Endodermal cell (in vitro differentiated cells): ENCODE measurements around the gene OS9. TPM values are rescaled to one million over a fixed set of nuclear protein-coding genes. Genes with fewer than 3 reads are reported as not detected.
A peak's percentile ranks its signal among the peaks of the same experiment; 100 is the strongest.

Experiments used
- DNase-seq: peaks from one replicate; pipeline ENCODE4 v3.0.0-alpha.2; 2017
- H3K27ac ChIP-seq: 2 replicates; pipeline ENCODE4 v1.5.1; 2013; ENCODE audit warnings: mild to moderate bottlenecking, low read depth, low read length, moderate library complexity
- H3K27me3 ChIP-seq: 2 replicates; pipeline ENCODE4 v1.6.1; 2013; ENCODE audit warnings: mild to moderate bottlenecking, low read length, moderate library complexity; ENCODE audit not compliant: insufficient read depth, control insufficient read depth, poor library complexity, severe bottlenecking
- H3K36me3 ChIP-seq: 2 replicates; pipeline ENCODE4 v1.7.0; 2013; ENCODE audit warnings: mild to moderate bottlenecking, low read length, moderate library complexity; ENCODE audit not compliant: control insufficient read depth, insufficient read depth
- H3K4me1 ChIP-seq: one replicate; pipeline ENCODE4 v1.7.0; 2013; ENCODE audit warnings: low read length; ENCODE audit not compliant: control insufficient read depth, insufficient read depth
- H3K4me3 ChIP-seq: 2 replicates; pipeline ENCODE4 v1.5.1; 2013; ENCODE audit warnings: mild to moderate bottlenecking, low read length, moderate library complexity
- H3K9ac ChIP-seq: 2 replicates; pipeline ENCODE4 v1.6.1; 2013; ENCODE audit warnings: mild to moderate bottlenecking, low read length, moderate library complexity; ENCODE audit not compliant: poor library complexity, severe bottlenecking; ENCODE audit errors: extremely low read depth
- H3K9me3 ChIP-seq: 2 replicates; pipeline ENCODE4 v1.6.1; 2013; ENCODE audit warnings: mild to moderate bottlenecking, low read length, moderate library complexity; ENCODE audit not compliant: control insufficient read depth
- H3K27ac Mint-ChIP-seq: 2 replicates; pipeline ENCODE4 v1.8.0; 2020; ENCODE audit warnings: mixed read lengths
- H3K27me3 Mint-ChIP-seq: 2 replicates; pipeline ENCODE4 v1.8.0; 2021; ENCODE audit warnings: mild to moderate bottlenecking, mixed read lengths; ENCODE audit not compliant: insufficient read depth
- H3K36me3 Mint-ChIP-seq: 2 replicates; pipeline ENCODE4 v1.8.0; 2020; ENCODE audit warnings: low read depth, mixed read lengths
- H3K4me1 Mint-ChIP-seq: 2 replicates; pipeline ENCODE4 v1.8.0; 2020; ENCODE audit warnings: mixed read lengths
- H3K4me3 Mint-ChIP-seq: 2 replicates; pipeline ENCODE4 v1.8.0; 2020; ENCODE audit warnings: mild to moderate bottlenecking, moderate library complexity, mixed read lengths
- H3K9me3 Mint-ChIP-seq: 2 replicates; pipeline ENCODE4 v1.8.0; 2020; ENCODE audit warnings: mild to moderate bottlenecking, mixed read lengths
- WGBS, 2 experiments: methylation state at CpG; one replicate each; pipeline versions ENCODE4 v1.1.5 to v1.1.7; 2013; ENCODE audit warnings: missing lambda C conversion rate in 2 of 2, mixed read lengths in 1 of 2; ENCODE audit not compliant: insufficient coverage in 1 of 2, insufficient read length in 1 of 2; 5-methylcytosine and 5-hydroxymethylcytosine counted together
- total RNA-seq, 2 donors: library from RNA; stranded (reverse); fragmentation: NEBNext Ultra II Directional in 1 of 2; extraction: Animal tissue kit (Norgen Biotek cat#: 25700) in 1 of 2; gene quantifications; 2 replicates in 1 of 2; 3 replicates in 1 of 2; pipeline ENCODE4 v1.2.1, GENCODE V29; 2021
- TF ChIP-seq, protein P1 (sequence below): fragments of 200-600 bp; sonication (generic); conservative IDR thresholded peaks from 2 replicates; pipeline ENCODE4 v1.5.0; 2021; ENCODE audit warnings: antibody characterized with exemption, mild to moderate bottlenecking

Gene OS9
- total RNA-seq, 2 donors from 2014 or later: 108 to 142 TPM

DNA sequence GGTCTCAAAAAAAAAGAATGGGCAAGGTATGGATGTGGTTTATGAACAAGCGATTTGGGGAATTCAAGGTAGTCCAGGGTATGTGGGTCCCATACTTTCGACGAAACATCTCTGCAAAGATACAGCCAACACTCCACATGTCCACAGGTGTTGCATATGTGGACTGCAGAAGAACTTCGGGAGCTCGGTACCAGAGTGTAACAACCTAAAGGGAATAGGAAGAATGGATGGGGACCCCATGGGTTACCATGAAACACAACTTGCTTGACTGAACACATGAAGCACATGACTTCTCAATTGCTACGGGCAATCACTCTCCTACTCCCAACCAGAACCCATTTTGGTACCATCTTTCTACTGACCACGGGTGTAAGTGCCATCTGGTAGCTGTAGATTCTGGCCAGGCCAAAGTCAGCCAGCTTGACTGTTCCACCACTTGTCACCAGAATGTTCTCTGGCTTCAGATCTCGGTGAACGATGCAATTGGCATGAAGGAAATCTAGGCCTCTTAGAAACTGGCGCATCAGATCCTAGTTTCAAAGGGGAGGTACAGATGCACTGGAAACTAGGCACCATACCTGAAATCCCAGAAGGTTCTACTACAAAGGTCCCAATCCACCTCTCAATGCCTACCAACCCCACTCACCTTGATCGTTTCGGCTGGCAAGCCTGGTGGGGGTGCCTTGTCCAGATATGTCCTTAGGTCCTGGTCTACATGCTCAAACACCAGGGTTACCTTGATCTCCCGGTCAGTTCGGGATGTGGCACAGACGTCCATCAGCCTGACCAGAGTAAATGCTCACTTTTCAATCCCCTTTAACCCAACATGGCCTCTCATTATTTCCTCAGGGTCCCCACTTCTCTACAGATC lies 56.9 kb downstream of the OS9 start:
- H3K4me1 ChIP-seq: peaks cover 5% of the 10 kb centered on the region
- DNase-seq: no peak
- H3K9me3 ChIP-seq: no peaks in the 10 kb centered on the region
- 89 to 95% methylated on average over 14 to 15 of the region's 15 CpGs for WGBS, 2 experiments
- no peak overlapping the region for H3K27ac ChIP-seq
- H3K27ac Mint-ChIP-seq: peak overlapping the region; percentile 98
- peaks cover 31% of the 10 kb centered on the region for H3K4me1 Mint-ChIP-seq
- TF ChIP-seq, protein P1, sequence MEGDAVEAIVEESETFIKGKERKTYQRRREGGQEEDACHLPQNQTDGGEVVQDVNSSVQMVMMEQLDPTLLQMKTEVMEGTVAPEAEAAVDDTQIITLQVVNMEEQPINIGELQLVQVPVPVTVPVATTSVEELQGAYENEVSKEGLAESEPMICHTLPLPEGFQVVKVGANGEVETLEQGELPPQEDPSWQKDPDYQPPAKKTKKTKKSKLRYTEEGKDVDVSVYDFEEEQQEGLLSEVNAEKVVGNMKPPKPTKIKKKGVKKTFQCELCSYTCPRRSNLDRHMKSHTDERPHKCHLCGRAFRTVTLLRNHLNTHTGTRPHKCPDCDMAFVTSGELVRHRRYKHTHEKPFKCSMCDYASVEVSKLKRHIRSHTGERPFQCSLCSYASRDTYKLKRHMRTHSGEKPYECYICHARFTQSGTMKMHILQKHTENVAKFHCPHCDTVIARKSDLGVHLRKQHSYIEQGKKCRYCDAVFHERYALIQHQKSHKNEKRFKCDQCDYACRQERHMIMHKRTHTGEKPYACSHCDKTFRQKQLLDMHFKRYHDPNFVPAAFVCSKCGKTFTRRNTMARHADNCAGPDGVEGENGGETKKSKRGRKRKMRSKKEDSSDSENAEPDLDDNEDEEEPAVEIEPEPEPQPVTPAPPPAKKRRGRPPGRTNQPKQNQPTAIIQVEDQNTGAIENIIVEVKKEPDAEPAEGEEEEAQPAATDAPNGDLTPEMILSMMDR: no peak
- H3K36me3 ChIP-seq: peaks cover 50% of the 10 kb centered on the region
- H3K9ac ChIP-seq: peak overlapping the region; percentile 97
- H3K36me3 Mint-ChIP-seq: peaks cover 50% of the 10 kb centered on the region
- H3K4me3 Mint-ChIP-seq: peak overlapping the region; percentile 96
- H3K27me3 ChIP-seq: peaks cover 14% of the 10 kb centered on the region
- peak overlapping the region; percentile 98 for H3K4me3 ChIP-seq
- H3K27me3 Mint-ChIP-seq: peaks cover 19% of the 10 kb centered on the region
- H3K9me3 Mint-ChIP-seq: no peaks in the 10 kb centered on the region

DNA sequence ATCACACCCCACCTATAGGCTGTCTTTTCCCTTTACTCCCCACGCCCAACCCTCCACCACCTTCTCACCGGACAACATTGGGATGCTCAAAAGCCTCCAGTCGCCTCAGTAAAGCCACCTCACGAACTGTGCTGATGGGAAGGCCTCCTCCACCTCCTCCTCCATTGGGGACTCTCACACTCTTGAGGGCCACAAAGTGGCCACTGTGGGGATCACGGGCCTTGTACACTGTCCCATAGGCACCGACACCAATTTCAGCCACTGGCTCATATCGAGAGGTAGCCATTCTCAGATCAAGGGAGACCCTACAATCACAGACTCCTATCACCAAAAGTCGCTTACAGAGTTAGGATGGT lies 57.5 kb downstream of the OS9 start:
- TF ChIP-seq, protein P1: no peak
- Mint-ChIP-seq H3K36me3 (peaks cover 46% of the 10 kb centered on the region), H3K27me3 (peaks cover 26% of the 10 kb centered on the region), H3K9me3 (no peaks in the 10 kb centered on the region), H3K4me3 (peak overlapping the region; percentile 96), H3K4me1 (peaks cover 34% of the 10 kb centered on the region), H3K27ac (peak overlapping the region; percentile 98)
- WGBS, 2 experiments: 13 to 20% methylated on average over 4 to 8 of the region's 8 CpGs
- H3K9me3 ChIP-seq: no peaks in the 10 kb centered on the region
- H3K36me3 ChIP-seq: peaks cover 46% of the 10 kb centered on the region
- H3K4me3 ChIP-seq: peak overlapping the region; percentile 98
- no peak overlapping the region for H3K27ac ChIP-seq
- DNase-seq: no peak
- H3K4me1 ChIP-seq: peaks cover 5% of the 10 kb centered on the region
- peaks cover 20% of the 10 kb centered on the region for H3K27me3 ChIP-seq
- H3K9ac ChIP-seq: peak overlapping the region; percentile 97

DNA sequence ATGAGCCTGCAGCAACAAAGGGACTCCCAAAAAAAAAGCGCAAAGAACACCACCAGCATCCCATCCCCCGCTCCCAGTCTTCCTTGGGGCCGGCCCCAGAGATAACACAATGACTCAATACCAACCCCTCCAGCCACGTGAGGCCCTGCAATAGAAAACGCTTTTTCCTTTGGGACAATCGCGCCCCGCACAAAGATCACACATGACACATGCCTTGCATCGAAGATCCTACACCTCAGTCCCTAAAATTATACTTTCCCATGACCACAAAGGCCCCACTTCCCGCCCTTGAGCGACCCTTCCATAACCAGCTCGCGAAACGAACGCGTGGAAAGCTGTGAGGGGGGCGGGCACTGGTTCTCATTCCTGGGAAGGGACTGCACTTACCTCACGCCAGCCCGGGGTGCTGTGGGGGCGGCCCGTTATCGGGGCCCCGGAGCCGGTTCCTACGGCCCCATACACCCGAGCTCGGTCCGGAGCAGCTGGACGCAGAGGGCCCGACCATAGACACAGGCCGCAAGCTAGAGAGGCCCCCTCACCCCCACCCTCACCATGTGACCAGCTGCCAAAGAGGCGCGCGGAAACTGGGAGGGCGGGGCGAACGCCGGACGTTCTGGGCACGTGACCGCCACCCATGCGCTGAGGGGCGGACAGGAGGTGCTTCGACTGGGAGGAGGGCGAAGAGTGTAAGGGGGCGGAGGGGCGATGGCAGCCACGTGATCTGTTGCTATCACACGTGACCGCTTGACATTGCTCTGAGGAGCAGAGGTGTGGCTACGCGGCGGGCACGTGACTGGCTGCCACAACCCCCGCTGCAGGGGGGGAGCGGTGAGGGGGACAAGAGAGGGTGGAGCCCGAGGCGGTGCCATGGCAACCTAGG lies 58.1 kb downstream of the OS9 start, which contains the start of gene CDK4:
CDK4 (minus strand) TSS at position 523 of the 880 bp plus-strand sequence. CDS start 593 bp downstream, outside the sequence.
- DNase-seq: peak; percentile 100
- 0% methylated on average over 18 to 58 of the region's 58 CpGs for WGBS, 2 experiments
- peaks cover 42% of the 10 kb centered on the region for H3K36me3 Mint-ChIP-seq
- Histone ChIP-seq H3K4me3 (peak within 1 kb of the TSS; percentile 98), H3K27ac (peak within 1 kb of the TSS; percentile 86), H3K9me3 (no peaks in the 10 kb centered on the region), H3K27me3 (peaks cover 27% of the 10 kb centered on the region), H3K9ac (peak within 1 kb of the TSS; percentile 97), H3K36me3 (peaks cover 40% of the 10 kb centered on the region), H3K4me1 (peaks cover 5% of the 10 kb centered on the region)
- no peaks in the 10 kb centered on the region for H3K9me3 Mint-ChIP-seq
- TF ChIP-seq, protein P1: no peak
- peak within 1 kb of the TSS; percentile 98 for H3K27ac Mint-ChIP-seq
- H3K27me3 Mint-ChIP-seq: peaks cover 32% of the 10 kb centered on the region
- H3K4me1 Mint-ChIP-seq: peaks cover 37% of the 10 kb centered on the region
- peak within 1 kb of the TSS; percentile 96 for H3K4me3 Mint-ChIP-seq
